Mesenchymal stem cell (in vitro differentiated cells and primary cell): Measurements from ENCODE around the gene IFI27L1.

Experiments
- DNase-seq: peaks from one replicate; pipeline ENCODE4 v3.0.0-alpha.2; 2013
- H2AFZ ChIP-seq: one replicate; pipeline ENCODE4 v1.6.1; 2013; ENCODE audit warnings: low read depth, mild to moderate bottlenecking, control low read depth, inconsistent platforms, low read length, moderate library complexity
- H2AK5ac ChIP-seq: 2 replicates; pipeline ENCODE4 v1.6.1; 2013; ENCODE audit warnings: low read length, moderate library complexity, mild to moderate bottlenecking, inconsistent platforms; ENCODE audit not compliant: severe bottlenecking
- H2BK120ac ChIP-seq: one replicate; pipeline ENCODE4 v1.6.1; 2013; ENCODE audit warnings: low read depth, mild to moderate bottlenecking, inconsistent platforms, low read length, moderate library complexity
- H2BK12ac ChIP-seq, 2 experiments: one replicate each; pipeline ENCODE4 v1.6.1; 2013; ENCODE audit warnings: inconsistent platforms in 2 of 2, low read length in 2 of 2, mild to moderate bottlenecking in 2 of 2, moderate library complexity in 2 of 2, control low read depth in 1 of 2
- H2BK15ac ChIP-seq: one replicate; pipeline ENCODE4 v1.6.1; 2013; ENCODE audit warnings: mild to moderate bottlenecking, low read depth, inconsistent platforms; ENCODE audit not compliant: poor library complexity, severe bottlenecking
- H2BK5ac ChIP-seq: 2 replicates; pipeline ENCODE4 v1.6.1; 2013; ENCODE audit warnings: low read depth, mild to moderate bottlenecking, low read length, control low read depth, inconsistent platforms; ENCODE audit not compliant: poor library complexity, severe bottlenecking
- H3K14ac ChIP-seq, 2 experiments: one replicate each; pipeline ENCODE4 v1.6.1; 2013; ENCODE audit warnings: inconsistent platforms in 2 of 2, low read length in 2 of 2, control low read depth in 1 of 2, mild to moderate bottlenecking in 1 of 2, moderate library complexity in 1 of 2
- H3K18ac ChIP-seq, 2 experiments: one replicate each; pipeline ENCODE4 v1.6.1; 2013; ENCODE audit warnings: inconsistent platforms in 2 of 2, low read length in 2 of 2, control low read depth in 1 of 2, low read depth in 1 of 2, mild to moderate bottlenecking in 1 of 2
- H3K23ac ChIP-seq, 2 experiments: one replicate each; pipeline ENCODE4 v1.6.1; 2013; ENCODE audit warnings: inconsistent platforms in 2 of 2, low read length in 2 of 2, mild to moderate bottlenecking in 2 of 2, moderate library complexity in 2 of 2, control low read depth in 1 of 2
- H3K27ac ChIP-seq: 2 replicates; pipeline ENCODE4 v1.5.1; 2013; ENCODE audit warnings: mild to moderate bottlenecking, moderate library complexity, low read length, control low read depth, inconsistent platforms; ENCODE audit not compliant: poor library complexity, severe bottlenecking
- H3K27me3 ChIP-seq, 2 experiments: 2 replicates each; pipeline versions ENCODE4 v1.6.1 to v1.7.0; 2013; ENCODE audit warnings: low read length in 2 of 2, mild to moderate bottlenecking in 2 of 2, moderate library complexity in 2 of 2, control low read depth in 1 of 2, inconsistent platforms in 1 of 2; ENCODE audit not compliant: control insufficient read depth in 1 of 2, insufficient read depth in 1 of 2
- H3K36me3 ChIP-seq, 2 experiments: 2 replicates each; pipeline versions ENCODE4 v1.6.1 to v1.7.0; 2013; ENCODE audit warnings: low read length in 2 of 2, control low read depth in 1 of 2, inconsistent platforms in 1 of 2, low read depth in 1 of 2, mild to moderate bottlenecking in 1 of 2; ENCODE audit not compliant: insufficient read depth in 2 of 2, control insufficient read depth in 1 of 2
- H3K4ac ChIP-seq, 2 experiments: one replicate each; pipeline ENCODE4 v1.6.1; 2013; ENCODE audit warnings: inconsistent platforms in 2 of 2, low read length in 2 of 2, mild to moderate bottlenecking in 2 of 2, moderate library complexity in 2 of 2, control low read depth in 1 of 2, low read depth in 1 of 2
- H3K4me1 ChIP-seq: 2 replicates; pipeline ENCODE4 v1.6.1; 2013; ENCODE audit warnings: low read depth, low read length, control low read depth; ENCODE audit not compliant: control insufficient read depth, insufficient read depth
- H3K4me2 ChIP-seq: 2 replicates; pipeline ENCODE4 v1.6.1; 2013; ENCODE audit warnings: low read length, mild to moderate bottlenecking, inconsistent platforms; ENCODE audit not compliant: poor library complexity, severe bottlenecking
- H3K4me3 ChIP-seq, 2 experiments: 2 replicates each; pipeline versions ENCODE4 v1.5.1 to v1.7.0; 2013; ENCODE audit warnings: low read length in 2 of 2, mild to moderate bottlenecking in 2 of 2, control low read depth in 1 of 2, low read depth in 1 of 2; ENCODE audit not compliant: insufficient read depth in 1 of 2
- H3K79me1 ChIP-seq: replicated peaks from 2 replicates; pipeline ENCODE4 v1.6.1; 2013; ENCODE audit warnings: mild to moderate bottlenecking, control low read depth, low read length, inconsistent platforms; ENCODE audit not compliant: poor library complexity, severe bottlenecking
- H3K9ac ChIP-seq: 2 replicates; pipeline ENCODE4 v1.7.0; 2013; ENCODE audit warnings: mild to moderate bottlenecking, low read length, moderate library complexity
- H3K9me3 ChIP-seq: 2 replicates; pipeline ENCODE4 v1.7.0; 2013; ENCODE audit warnings: mild to moderate bottlenecking, low read length; ENCODE audit not compliant: control insufficient read depth
- H4K8ac ChIP-seq: one replicate; pipeline ENCODE4 v1.6.1; 2013; ENCODE audit warnings: inconsistent platforms, mild to moderate bottlenecking, low read length, moderate library complexity
- H4K91ac ChIP-seq: one replicate; pipeline ENCODE4 v1.6.1; 2013; ENCODE audit warnings: mild to moderate bottlenecking, low read length, inconsistent platforms
- WGBS: methylation state at CpG from one replicate; pipeline ENCODE4 v1.1.7; 2013; ENCODE audit warnings: mixed read lengths; 5-methylcytosine and 5-hydroxymethylcytosine counted together

Gene IFI27L1

DNA sequence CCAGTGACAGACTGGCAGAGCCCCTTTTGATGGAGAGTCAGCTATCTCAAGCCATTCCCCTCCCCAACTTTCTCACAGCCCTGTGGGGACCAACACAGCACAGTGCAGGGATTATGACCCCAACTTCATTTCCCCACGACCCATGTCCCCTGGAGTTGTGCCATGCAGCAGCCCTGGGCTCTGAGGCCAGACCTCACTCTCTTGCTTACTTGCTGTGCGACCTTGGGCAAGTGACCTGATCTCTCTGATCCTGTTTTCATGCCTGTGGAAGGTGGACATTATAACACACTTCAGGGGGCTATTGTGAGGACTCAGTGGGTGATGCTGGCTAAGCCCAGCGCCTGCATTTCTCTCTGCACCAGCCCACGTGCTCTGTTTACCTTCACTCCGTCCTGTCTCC is 40.9 kb upstream of the IFI27L1 start:
- Histone ChIP-seq H3K9ac (no peak overlapping the region), H3K14ac (no peak overlapping the region), H3K4ac (no peak overlapping the region), H2BK120ac (no peak overlapping the region), H3K4me1 (peaks cover 6% of the 10 kb centered on the region), H3K18ac (no peak overlapping the region), H2AFZ (no peak overlapping the region), H2AK5ac (no peak overlapping the region), H2BK15ac (no peak overlapping the region), H2BK5ac (no peak overlapping the region), H3K36me3 (peaks cover 16 to 72% of the 10 kb centered on the region in 2 experiments), H4K91ac (no peak overlapping the region), H3K79me1 (peaks cover 5% of the 10 kb centered on the region), H3K4me3 (no peak overlapping the region), H2BK12ac (no peak overlapping the region), H3K4me2 (no peak overlapping the region), H3K23ac (no peak overlapping the region), H3K27ac (no peak overlapping the region), H3K9me3 (no peaks in the 10 kb centered on the region), H4K8ac (no peak overlapping the region), H3K27me3 (no peaks in the 10 kb centered on the region)
- DNase-seq, result no peak
- 88% methylated on average over 5 of the region's 5 CpGs for WGBS

DNA sequence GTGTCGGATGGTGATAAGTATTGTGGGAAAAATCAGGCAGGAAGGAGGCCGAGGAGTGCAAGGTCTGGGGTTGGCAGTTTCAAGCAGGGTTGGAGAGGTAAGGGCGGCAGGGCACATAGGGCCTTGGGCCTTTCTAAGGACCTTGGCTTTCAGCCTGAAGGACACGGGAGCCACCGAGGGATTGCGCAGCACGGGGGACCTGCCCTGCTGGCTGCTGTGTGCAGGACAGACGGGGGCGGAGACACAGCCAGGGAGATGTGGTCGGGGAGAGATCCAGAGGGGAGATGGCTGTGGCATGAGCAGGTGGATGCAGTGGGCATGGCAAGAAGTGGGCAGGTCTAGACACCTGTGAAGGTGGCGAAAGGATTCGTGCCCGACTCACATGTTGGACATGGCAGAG is 40.3 kb upstream of the IFI27L1 start:
- no peak overlapping the region for H2BK15ac ChIP-seq
- no peak overlapping the region for H4K91ac ChIP-seq
- DNase-seq, result no peak
- H3K79me1 ChIP-seq, result peaks cover 1% of the 10 kb centered on the region
- no peaks in the 10 kb centered on the region for H3K27me3 ChIP-seq
- H2BK12ac ChIP-seq, result no peak overlapping the region
- H3K23ac ChIP-seq, result no peak overlapping the region
- H2AK5ac ChIP-seq, result no peak overlapping the region
- no peak overlapping the region for H3K9ac ChIP-seq
- H3K9me3 ChIP-seq, result no peaks in the 10 kb centered on the region
- H3K27ac ChIP-seq, result no peak overlapping the region
- H3K4me3 ChIP-seq, result no peak overlapping the region
- H3K36me3 ChIP-seq, result peaks cover 21 to 77% of the 10 kb centered on the region in 2 experiments
- H3K4me1 ChIP-seq, result peaks cover 6% of the 10 kb centered on the region
- no peak overlapping the region for H3K14ac ChIP-seq
- H3K4me2 ChIP-seq, result no peak overlapping the region
- no peak overlapping the region for H2BK5ac ChIP-seq
- H4K8ac ChIP-seq, result no peak overlapping the region
- H2AFZ ChIP-seq, result no peak overlapping the region
- 93% methylated on average over 13 of the region's 13 CpGs for WGBS
- H3K4ac ChIP-seq, result no peak overlapping the region
- no peak overlapping the region for H3K18ac ChIP-seq
- no peak overlapping the region for H2BK120ac ChIP-seq

DNA sequence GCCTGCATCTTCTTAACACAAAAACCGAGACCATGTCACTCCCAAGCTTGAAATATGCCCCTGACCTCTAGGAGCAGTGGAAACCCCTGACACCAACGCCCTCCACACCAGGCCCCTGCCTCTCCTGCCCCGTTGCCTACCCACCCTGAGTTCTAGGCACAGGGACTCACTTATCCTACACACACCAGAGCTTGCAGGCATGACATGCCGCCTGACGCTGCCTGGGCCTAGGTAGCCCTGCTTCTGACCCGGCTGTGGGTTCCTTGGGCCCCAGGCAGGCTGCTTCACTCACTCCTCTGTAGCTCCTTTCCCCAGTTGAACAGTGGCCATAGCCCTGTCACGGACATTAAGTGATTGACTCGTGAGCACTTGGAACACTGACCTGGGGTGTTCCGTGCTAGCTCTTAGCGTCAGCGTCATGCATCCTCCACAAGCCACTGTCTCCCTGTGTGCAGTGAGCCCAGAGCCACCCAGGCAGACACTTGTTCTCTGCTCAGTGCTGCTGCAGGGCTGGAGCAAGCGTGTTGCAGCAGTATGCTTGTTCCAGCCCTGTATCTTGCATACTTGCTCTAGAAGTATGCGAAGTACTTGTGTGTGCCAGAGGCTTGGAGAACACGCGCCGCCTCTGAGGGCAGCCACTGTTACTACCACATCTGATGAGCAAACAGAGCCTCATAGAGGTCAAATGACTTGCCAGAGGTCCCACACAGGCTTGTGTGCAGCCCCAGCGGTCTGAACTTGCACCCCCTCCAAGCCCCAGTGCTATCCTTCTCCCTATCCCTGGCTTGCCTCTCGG is 39.4 kb upstream of the IFI27L1 start:
- H3K4me1 ChIP-seq, result peaks cover 4% of the 10 kb centered on the region
- no peak overlapping the region for H2BK5ac ChIP-seq
- H2BK120ac ChIP-seq, result no peak overlapping the region
- no peaks in the 10 kb centered on the region for H3K9me3 ChIP-seq
- DNase-seq, result peak; percentile 12
- H4K8ac ChIP-seq, result peak overlapping the region; percentile 19
- no peak overlapping the region for H3K4ac ChIP-seq
- H3K36me3 ChIP-seq, result peaks cover 31 to 85% of the 10 kb centered on the region in 2 experiments
- H2AK5ac ChIP-seq, result no peak overlapping the region
- H3K27ac ChIP-seq, result no peak overlapping the region
- peak overlapping the region in 1 of 2 experiments; percentile 26 for H3K4me3 ChIP-seq
- WGBS, result 93% methylated on average over 18 of the region's 18 CpGs
- H3K27me3 ChIP-seq, result no peaks in the 10 kb centered on the region
- no peak overlapping the region for H3K14ac ChIP-seq
- no peak overlapping the region for H2AFZ ChIP-seq
- no peak overlapping the region for H2BK12ac ChIP-seq
- no peak overlapping the region for H3K4me2 ChIP-seq
- H3K23ac ChIP-seq, result no peak overlapping the region
- no peak overlapping the region for H2BK15ac ChIP-seq
- H3K9ac ChIP-seq, result peak overlapping the region; percentile 21
- no peak overlapping the region for H4K91ac ChIP-seq
- H3K79me1 ChIP-seq, result peaks cover 6% of the 10 kb centered on the region
- H3K18ac ChIP-seq, result no peak overlapping the region

DNA sequence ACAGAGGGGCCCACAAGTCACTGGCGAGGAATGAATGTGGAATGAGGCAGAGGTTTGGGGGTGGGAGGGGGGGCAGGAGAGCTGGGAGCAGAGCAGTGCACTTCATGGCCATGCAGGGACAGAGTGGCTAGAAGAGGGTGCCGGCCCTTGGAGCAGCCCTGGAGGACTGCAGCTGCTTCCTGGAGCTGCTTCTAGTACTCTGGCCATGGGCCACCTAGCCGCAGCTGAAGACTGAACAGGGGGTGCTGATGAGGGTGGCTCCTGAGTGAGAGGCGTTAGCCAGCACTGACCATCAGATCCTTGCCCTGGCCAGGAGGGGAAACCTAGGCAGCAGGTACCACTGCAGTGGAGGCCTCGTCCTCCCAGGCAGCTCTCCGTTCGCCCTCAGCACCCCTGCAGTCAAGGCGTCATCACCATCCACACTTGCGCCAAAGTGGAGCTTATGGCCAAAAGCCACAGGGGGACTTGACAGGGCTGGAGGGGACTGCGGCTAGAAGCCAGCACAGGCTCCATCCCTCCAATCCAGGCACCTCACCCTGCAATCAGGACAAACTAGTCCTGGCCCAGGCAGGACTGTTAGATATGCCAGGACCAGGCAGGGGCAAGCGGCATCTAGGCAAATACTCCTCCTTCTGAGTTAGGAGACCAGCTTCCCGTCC is 38.5 kb upstream of the IFI27L1 start:
- H4K8ac ChIP-seq, result no peak overlapping the region
- H3K36me3 ChIP-seq, result peaks cover 39 to 93% of the 10 kb centered on the region in 2 experiments
- no peak overlapping the region for H2AK5ac ChIP-seq
- no peak overlapping the region for H2BK120ac ChIP-seq
- no peaks in the 10 kb centered on the region for H3K27me3 ChIP-seq
- H3K23ac ChIP-seq, result no peak overlapping the region
- H2AFZ ChIP-seq, result no peak overlapping the region
- H3K14ac ChIP-seq, result no peak overlapping the region
- H3K9ac ChIP-seq, result peak overlapping the region; percentile 36
- H3K27ac ChIP-seq, result no peak overlapping the region
- no peak overlapping the region for H3K4ac ChIP-seq
- H2BK5ac ChIP-seq, result no peak overlapping the region
- no peak overlapping the region for H3K4me2 ChIP-seq
- no peak overlapping the region for H4K91ac ChIP-seq
- H3K18ac ChIP-seq, result no peak overlapping the region
- no peak overlapping the region for H2BK12ac ChIP-seq
- no peaks in the 10 kb centered on the region for H3K9me3 ChIP-seq
- H3K4me1 ChIP-seq, result peaks cover 4% of the 10 kb centered on the region
- peak overlapping the region in 1 of 2 experiments; percentile 19 for H3K4me3 ChIP-seq
- peaks cover 11% of the 10 kb centered on the region for H3K79me1 ChIP-seq
- 86% methylated on average over 12 of the region's 12 CpGs for WGBS
- no peak for DNase-seq
- H2BK15ac ChIP-seq, result no peak overlapping the region
